SK-N-SH (cell line): ENCODE results near the gene GZMH.

Experiments
- CTCF ChIP-seq: fragments of 200-600 bp; sonication (generic); IDR thresholded peaks from 2 replicates; pipeline ENCODE4 v1.6.1; 2017; ENCODE audit warnings: antibody characterized with exemption, mild to moderate bottlenecking, moderate library complexity
- ELF1 ChIP-seq: IDR thresholded peaks from 2 replicates; pipeline ENCODE4 v1.4.0; 2012
- GABPA ChIP-seq: IDR thresholded peaks from 2 replicates; pipeline ENCODE4 v1.4.0; 2012; ENCODE audit warnings: low read depth, mild to moderate bottlenecking
- POLR2AphosphoS5 ChIP-seq: IDR thresholded peaks from 2 replicates; pipeline ENCODE4 v1.6.1; 2012; ENCODE audit warnings: low read depth, low read length
- RCOR1 ChIP-seq: fragments of 150-350 bp; IDR thresholded peaks from 2 replicates; pipeline ENCODE4 v1.6.1; 2017; ENCODE audit warnings: antibody characterized with exemption, low read length
- REST ChIP-seq: IDR thresholded peaks from 2 replicates; pipeline ENCODE4 v1.6.1; 2012; ENCODE audit warnings: mild to moderate bottlenecking, low read depth, low read length, moderate library complexity
- TAF1 ChIP-seq: IDR thresholded peaks from 2 replicates; pipeline ENCODE4 v1.6.1; 2012; ENCODE audit warnings: low read depth, mild to moderate bottlenecking, low read length, moderate library complexity, borderline replicate concordance
- USF1 ChIP-seq: IDR thresholded peaks from 2 replicates; pipeline ENCODE4 v1.4.0; 2012; ENCODE audit warnings: low read depth, borderline replicate concordance

- TF ChIP-seq CTCF (no peak), TAF1 (no peak), ELF1 (no peak), REST (no peak), POLR2AphosphoS5 (no peak), USF1 (no peak), GABPA (no peak), RCOR1 (no peak)
Measured at GRCh38 chr14:24597403-24597802, 12.1 kb downstream of the GZMH start.
